Occipital lobe (tissue), 2 donors: ENCODE data around the gene MRPL18. TPM values are rescaled to one million over a fixed set of nuclear protein-coding genes. Genes with fewer than 3 reads are reported as not detected.
"Not testable (repeated sequence)": the region's sequence is repeated elsewhere in the genome, so short reads cannot be mapped to it uniquely, and the experiment has no call there.

Source experiments
- DNase-seq: peaks from one replicate; lab custom pipeline; 2025; lab: John Stamatoyannopoulos, UW
- total RNA-seq: library from RNA; depleted of rRNA; stranded (reverse); fragments of >200 nt; gene quantifications from one replicate; pipeline ENCODE4 v1.2.3, GENCODE V29; 2014

MRPL18 gene
- total RNA-seq, 1 donor from 2014 or later: 44.5 TPM

GRCh38 chr6:159816775-159817174, 26.5 kb downstream of the MRPL18 start:
- DNase-seq: not testable (repeated sequence)

- no peak for DNase-seq
These were observed 27.9 kb downstream of the MRPL18 start for GRCh38 chr6:159817951-159818739.

GRCh38 chr6:159819098-159819497, 28.8 kb downstream of the MRPL18 start:
- no peak for DNase-seq

DNA sequence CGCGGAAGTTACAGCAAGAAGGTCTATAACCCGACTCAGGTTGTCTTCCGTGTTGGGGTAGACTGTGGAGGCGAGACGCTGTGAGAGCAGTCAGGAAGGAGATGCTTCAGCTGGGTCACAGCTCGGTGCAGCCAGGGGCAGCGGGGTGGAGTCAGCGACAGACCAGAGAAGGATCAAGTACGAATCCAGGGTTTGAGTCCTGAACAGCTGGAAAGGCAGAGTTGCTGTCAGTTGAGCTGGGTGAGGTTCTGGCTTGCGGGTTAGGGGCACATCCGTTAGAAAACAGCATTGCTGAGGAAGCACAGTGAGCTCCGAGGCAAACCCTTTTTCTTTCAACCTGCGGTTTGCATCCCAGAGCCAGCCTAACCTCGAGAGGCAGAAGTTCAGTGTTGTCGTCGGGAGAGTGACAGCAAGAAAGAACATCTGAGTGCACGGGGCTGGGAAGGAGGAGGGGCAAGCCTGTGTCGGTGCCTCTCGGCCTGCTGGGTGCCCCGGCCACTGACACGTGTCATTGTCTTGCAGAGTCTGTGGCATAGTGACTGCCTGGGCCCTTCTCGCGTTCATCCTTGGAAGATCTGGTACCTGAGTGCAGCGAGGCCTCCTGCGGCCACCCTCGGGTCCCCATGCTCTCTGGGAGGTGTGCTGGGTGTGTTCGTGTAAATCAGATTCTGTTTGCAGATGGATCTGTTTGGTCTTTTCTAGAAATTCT, 29.8 kb downstream of the MRPL18 start:
- DNase-seq: no peak

DNA sequence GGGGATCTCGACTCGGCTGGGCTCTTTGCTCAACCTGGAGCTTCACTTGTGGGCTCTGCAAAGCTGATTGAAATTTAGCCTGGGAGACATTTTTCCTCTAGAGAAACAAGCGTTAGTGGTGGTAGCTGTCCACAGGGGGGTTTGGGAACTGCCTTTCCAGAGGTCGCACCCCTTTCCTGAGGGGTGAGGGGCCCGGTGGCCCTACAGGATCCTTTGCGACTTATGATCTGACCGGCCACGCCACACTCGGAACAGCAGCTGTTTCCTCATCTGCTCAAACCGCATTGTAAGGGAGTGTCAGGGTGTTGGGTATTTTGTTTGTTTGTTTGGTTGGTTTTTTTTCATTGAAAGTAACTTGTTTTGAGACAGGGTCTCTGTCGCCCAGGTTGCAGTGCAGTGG, 30.9 kb downstream of the MRPL18 start:
- no peak for DNase-seq

DNA sequence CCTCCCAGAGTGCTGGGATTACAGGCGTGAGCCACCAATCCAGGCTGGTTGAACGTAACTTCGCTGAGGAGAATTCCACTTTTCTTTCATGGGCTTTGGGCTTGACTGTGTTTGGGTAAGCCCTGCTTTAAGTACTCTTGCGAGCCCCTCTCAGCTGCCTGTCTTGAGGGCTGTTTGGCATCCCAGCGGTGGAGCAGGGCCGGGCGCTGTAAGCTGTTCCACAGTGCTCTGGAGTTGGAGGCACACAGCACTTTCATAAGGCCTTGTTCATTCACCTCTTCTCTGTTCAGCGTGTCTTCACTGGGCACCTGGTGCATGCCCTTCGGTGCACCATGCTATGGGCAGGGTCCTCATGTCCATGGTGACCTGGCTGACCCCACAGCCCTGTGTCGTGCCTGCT, 31.5 kb downstream of the MRPL18 start:
- DNase-seq: no peak

DNA sequence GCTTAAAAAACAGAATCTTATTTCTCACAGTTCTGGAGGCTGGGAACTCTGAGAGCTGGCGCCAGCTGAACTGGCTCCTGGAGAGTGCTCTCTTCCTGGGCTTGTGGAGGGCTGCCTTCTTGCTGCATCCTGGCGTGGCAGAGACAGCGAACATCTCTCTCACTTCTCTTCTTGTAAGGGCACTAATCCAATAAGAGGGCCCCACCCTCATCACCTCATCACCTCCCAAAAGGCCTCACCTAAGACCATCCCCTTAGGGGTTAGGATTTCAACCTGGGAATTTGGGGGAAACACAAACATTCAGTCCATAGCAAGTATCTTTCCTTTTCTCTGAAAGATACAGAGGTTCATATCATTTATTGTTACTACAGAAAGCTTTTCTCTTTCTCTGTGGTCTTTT, 33.7 kb downstream of the MRPL18 start:
- no peak for DNase-seq

DNA sequence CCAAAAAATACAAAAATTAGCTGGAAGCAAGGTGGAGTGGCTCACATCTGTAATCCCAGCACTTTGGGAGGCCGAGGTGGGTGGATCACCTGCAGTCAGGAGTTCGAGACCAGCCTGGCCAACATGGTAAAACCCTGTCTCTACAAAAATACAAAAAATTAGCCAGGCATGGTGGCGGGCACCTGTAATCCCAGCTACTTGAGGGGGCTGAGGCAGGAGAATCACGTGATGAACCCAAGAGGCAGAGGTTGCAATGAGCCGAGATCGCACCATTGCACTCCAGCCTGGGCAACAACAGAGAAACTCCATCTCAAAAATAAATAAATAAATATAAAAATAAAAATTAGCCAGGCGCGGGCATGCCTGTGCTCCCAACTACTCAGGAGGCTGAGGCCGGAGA, 34.4 kb downstream of the MRPL18 start:
- DNase-seq: not testable (repeated sequence)

DNA sequence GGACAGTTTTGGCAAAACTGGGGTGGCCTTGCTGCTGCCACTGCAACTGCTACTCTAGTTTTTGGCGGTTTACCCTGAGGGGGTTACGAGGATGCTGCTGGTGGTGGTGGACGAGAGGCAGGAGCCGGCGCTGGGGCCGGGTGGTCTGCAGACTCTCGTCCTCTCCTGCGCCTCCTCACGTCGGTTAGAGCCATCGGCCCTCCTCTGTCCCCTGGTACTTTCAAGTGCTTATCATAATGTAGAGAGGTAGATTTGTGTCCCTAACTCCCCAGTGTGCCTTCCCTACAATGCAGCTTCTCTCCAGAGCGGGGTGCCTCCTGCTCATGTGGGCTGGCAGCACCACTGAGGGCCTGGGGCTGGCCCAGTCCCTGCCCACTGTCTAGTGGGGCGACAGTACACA, 35.7 kb downstream of the MRPL18 start:
- no peak for DNase-seq

- DNase-seq: no peak
These were observed 36.8 kb downstream of the MRPL18 start for GRCh38 chr6:159826968-159827647.

DNA sequence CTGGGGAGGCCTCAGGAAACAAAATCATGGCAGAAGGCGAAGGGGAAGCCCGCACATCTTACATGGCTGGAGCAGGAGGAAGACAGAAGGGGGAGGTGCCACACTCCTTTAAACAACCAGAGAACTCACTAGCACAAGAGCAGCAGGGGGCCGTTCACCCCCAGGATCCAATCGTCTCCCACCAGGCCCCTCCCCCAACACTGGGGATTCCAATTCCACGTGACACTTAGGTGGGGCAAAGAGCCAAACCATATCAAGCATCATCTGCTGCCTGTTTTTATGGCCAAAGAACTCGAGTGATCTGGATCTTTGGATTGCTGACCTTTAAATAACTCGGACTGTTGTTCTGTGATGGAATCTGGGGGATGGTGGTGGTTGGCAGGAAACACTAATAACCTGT, 37.8 kb downstream of the MRPL18 start:
- no peak for DNase-seq

GRCh38 chr6:159829526-159829925, 39.3 kb downstream of the MRPL18 start:
- no peak for DNase-seq

- DNase-seq: no peak
These were observed 40.5 kb downstream of the MRPL18 start for GRCh38 chr6:159830501-159831372.

- DNase-seq: no peak
These were observed 41.1 kb downstream of the MRPL18 start for GRCh38 chr6:159831373-159831679.

- DNase-seq: no peak
These were observed 42.7 kb downstream of the MRPL18 start for GRCh38 chr6:159832946-159833345.

DNA sequence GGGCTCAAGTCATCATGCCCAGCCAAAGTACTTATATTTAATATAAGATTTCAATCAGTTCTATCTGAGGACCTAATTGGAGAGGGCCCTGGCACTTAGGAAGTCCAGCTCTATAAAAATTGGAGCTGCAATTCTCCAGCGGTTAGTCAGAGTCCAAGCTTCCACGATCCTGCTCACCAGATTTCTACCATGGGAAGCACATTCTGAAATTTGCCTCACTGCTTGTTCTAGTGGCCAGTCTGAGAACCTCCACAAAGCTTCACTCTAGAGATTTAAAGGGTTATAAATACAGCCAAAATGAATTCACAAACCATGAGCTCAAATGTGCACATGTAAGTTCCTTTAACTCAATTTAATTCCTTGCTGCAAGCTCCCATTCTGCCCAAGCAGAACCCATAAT, 43.3 kb downstream of the MRPL18 start:
- DNase-seq: no peak

- DNase-seq: no peak
These were observed 43.8 kb downstream of the MRPL18 start for GRCh38 chr6:159833997-159834603.

GRCh38 chr6:159836718-159837490, 46.6 kb downstream of the MRPL18 start:
- DNase-seq: no peak

- no peak for DNase-seq
These were observed 47.2 kb downstream of the MRPL18 start for GRCh38 chr6:159837511-159837910.

DNA sequence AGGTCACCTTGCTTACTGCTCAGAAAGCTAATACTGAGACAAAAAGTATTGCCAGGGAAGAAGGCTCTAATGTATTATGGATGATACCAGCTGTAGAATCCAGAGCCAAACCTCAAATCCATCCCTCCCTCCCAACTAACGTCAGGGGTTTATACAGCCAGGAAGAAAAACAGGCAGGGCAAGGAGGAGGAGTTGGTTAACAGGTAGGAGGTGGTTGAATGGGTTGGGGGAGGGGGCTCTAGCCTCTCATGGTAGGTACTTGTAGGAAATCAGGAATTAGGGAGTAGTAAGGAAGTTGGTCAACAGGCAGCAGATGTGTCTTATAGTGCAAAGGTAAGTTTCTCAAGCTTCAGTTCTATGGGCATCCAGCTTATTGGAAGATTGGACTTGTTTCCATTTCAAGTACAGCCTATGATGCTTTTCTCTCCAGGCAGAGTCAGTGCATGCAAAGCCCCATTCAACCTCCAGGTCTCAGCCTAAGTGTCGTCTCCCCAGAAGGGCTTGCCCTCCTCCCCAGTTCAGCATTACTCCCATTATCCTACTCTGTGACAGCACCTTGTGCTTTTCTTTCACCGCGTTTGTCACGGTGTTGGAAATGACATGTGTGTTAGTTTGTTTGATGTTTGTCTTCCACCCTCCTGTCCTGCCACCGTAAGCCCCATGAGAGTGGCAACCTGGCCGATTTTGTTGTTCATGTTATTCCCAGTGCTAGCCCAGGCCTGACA, 47.9 kb downstream of the MRPL18 start:
- DNase-seq: no peak
